Adrenal gland (tissue), 5 donors: Measurements from ENCODE around the gene LRRC57.

Source experiments
- CTCF ChIP-seq, 6 experiments: fragments of 450-650 bp in 4 of 6; fragments of 200-600 bp in 2 of 6; sonication (generic) in 1 of 6; IDR thresholded peaks; 1 replicate in 5 of 6; 2 replicates in 1 of 6; pipeline versions ENCODE4 v1.5.1 to v1.8.0; 2016 to 2021; ENCODE audit warnings: antibody characterized with exemption in 6 of 6, mild to moderate bottlenecking in 2 of 6, moderate library complexity in 1 of 6
- POLR2A ChIP-seq, 2 donors: fragments of 450-650 bp; IDR thresholded peaks; one replicate each; pipeline ENCODE4 v1.6.1; 2017; ENCODE audit warnings: antibody characterized with exemption in 2 of 2, mild to moderate bottlenecking in 2 of 2, moderate library complexity in 1 of 2
- donor health status: DM: no; HTN: no; CAD: no.

- TF ChIP-seq POLR2A (IDR thresholded peaks at IDR 0.05) (no peak), CTCF (IDR thresholded peaks at IDR 0.05) (no peak)
These were observed 30.5 kb upstream of the LRRC57 start for GRCh38 chr15:42578984-42579537.
